CD4-positive, alpha-beta T cell treated with Interleukin-15 for 4 hours (primary cell): ENCODE measurements around the gene EIF4ENIF1.
"Not testable (repeated sequence)": the region's sequence is repeated elsewhere in the genome, so short reads cannot be mapped to it uniquely, and the experiment has no call there.

Experiments used
- DNase-seq: peaks from one replicate; pipeline ENCODE4 v3.0.0-alpha.2; 2020; ENCODE audit warnings: low spot score

EIF4ENIF1 gene

DNA sequence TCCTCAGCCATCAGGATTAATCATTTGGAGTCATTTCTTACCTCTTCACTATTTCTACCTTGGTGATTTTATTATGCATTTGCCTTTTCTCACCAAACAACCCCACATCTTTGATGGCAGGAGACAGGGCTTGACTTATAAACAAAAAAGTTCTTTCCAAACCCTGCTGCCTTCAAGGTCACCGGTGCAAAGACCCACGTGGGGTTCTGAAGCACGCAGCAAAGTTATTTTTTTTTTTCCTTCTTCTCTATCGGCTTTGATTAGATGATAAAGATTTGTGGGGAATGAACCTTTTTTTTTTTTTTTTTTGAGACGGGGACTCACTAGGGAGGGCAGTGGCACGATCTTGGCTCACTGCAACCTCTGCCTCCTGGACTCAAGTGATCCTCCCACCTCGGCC is 46.1 kb downstream of the EIF4ENIF1 start:
- no peak for DNase-seq

DNA sequence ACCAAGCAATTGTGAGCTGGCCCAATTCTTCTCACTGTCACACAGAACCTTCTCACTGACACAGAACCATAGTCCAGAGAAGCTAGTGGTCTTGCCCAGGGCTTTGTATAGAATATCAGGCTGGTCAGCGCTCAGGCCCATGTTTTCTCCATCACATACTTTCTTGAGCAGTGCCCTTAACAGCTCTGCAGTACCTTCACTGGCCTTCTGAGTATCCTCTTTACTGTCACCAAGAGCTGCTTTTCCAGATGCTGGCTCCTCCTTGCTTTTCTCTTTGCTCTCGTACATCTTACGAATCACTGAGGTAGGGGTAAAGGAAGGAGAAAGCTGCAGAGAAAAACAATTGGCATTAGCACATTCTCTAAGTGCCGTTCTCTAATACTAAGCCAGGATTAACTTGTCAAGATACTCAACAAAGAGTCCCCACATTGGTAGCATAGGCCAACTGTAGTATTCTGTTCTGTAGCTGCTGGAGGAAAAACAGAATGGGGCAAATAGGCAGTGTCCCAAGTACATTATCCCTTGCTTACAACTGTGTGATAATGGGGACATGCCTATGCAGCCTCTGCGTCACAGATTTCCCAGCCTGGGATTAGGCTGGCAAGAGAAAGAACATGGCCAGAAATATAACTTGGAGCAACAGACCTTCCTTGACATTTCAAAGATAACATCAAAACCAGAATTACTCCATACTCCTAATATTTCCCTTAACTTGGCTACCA is 46.7 kb downstream of the EIF4ENIF1 start:
- no peak for DNase-seq

- no peak for DNase-seq
Measured at GRCh38 chr22:31441652-31442051, 48.0 kb downstream of the EIF4ENIF1 start.

- no peak for DNase-seq
Measured at GRCh38 chr22:31440681-31441080, 49.0 kb downstream of the EIF4ENIF1 start.

GRCh38 chr22:31439808-31440207 is 49.8 kb downstream of the EIF4ENIF1 start:
- DNase-seq = no peak

DNA sequence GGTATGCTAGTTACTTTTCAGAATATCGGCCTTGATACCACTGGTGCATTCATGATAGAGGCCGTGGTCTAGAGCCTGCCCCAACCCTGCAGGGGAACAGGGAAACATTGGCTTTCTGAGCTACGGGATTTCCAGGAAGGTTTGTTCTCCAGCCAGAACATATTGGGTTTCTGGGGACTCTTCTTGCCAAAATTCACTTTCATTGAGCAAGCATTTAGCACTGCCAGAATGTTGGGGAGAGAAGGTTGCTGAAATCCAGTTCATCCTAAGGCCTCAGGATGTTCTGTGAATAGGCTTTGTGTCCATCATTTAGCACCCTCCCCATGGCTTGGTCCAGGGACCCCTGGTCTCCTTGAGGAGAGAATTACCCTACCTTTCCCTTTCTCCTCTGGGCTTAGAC is 53.5 kb downstream of the EIF4ENIF1 start:
- DNase-seq = no peak

DNA sequence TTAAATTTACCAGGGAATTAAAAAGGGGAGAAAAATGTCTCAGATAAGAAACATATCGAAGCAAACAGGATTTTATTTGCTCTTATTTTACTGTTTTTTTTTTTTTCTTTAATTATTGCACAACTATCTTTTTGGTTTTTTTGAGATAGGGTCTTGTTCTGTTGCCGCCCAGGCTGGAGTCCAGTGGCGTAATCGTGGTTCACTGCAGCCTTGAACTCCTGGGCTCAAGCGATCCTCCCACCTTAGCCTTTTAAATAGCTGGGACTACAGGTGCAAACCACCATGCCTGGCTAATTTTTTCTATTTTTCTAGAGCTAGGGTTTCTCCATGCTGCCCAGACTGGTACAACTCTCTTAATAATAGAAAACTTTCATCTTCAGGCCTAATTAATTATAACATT is 57.7 kb downstream of the EIF4ENIF1 start:
- no peak for DNase-seq

DNA sequence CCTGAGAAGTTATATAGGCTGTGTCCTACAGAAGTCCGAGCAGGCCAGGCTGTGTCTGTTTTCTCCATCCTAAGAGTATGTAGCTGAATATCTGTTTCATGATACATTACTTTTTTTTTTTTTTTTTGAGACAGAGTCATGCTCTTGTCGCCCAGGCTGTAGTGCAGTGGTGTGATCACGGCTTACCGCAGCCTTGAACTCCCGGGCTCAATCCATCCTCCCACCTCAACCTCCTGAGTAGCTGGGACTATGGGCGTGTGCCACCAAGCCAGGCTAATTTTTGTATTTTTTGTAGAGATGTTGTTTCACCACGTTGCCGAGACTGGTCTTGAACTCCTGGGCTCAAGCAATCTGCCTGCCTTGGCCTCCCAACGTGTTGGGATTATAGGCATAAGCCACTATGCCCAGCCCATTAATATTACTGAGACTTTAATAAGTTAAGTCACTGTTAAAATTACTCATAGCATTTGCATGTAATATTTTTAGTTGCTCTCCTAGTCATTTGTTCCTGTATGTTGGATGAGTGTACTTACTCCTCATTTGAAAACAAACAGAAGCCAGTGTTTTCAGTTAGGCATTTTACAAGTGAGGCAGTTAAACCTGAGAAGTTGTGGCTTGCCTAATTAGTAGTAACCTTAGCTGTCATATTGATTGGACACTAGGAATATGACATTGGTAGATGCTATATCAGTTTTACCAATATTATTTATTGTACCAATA is 64.2 kb downstream of the EIF4ENIF1 start:
- no peak for DNase-seq

GRCh38 chr22:31402350-31402749 is 87.3 kb downstream of the EIF4ENIF1 start:
- not testable (repeated sequence) for DNase-seq

- no peak for DNase-seq
Measured at GRCh38 chr22:31400023-31400397, 89.6 kb downstream of the EIF4ENIF1 start.

GRCh38 chr22:31399211-31400022 is 90.2 kb downstream of the EIF4ENIF1 start, which contains the start of gene DRG1:
TSS of gene DRG1 (plus strand) at chr22:31399604. CDS start at chr22:31399684, 80 bp downstream.
- DNase-seq = peak; percentile 96

DNA sequence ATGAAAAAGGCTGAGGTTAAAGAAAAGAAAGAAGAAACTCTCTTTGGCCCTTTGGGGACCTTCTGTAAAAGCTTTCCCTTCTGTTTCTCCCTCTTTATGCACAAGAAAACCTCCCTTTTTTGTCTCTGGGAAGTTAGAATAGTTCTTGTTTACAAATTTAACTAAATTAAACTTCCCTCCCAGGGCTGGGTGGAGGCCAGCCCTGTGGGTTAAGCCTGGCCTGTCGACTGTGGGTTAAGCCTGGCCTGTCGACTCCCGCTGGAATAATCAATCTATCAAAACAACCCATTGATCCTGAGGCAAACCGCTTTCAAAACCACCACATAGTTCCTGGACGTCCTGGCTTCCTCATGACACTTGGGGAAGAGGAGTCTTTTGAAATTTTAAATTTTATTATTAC is 91.4 kb downstream of the EIF4ENIF1 start:
- no peak for DNase-seq

DNA sequence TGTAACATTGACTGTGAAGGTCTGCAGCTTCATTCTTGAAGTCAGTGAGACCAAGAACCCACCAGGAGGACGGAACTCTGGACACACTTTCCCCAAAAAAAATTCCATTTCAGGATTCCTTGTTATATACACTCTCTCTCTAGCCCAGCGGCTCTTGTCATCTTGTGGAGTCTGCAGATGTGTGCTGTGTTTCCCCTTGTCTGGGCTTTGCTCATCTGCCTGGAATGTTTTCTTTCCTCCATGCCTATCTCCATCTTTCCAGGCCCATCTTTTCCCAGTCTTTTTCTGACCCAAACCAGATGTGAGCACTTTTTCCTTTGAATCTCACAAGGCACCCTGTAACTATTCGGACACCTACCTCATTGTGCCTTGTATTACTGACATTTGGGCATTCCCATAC is 95.3 kb downstream of the EIF4ENIF1 start:
- DNase-seq = no peak

- DNase-seq = no peak
Measured at GRCh38 chr22:31393893-31394292, 95.7 kb downstream of the EIF4ENIF1 start.
